Pulmonary artery endothelial cell (primary cell): ENCODE results near the gene PARP15. TPM values are rescaled to one million over a fixed set of nuclear protein-coding genes. Genes with fewer than 3 reads are reported as not detected.

ENCODE experiments used
- DNase-seq: peaks from one replicate; pipeline ENCODE4 v3.0.0-alpha.2; 2011; ENCODE audit warnings: low read depth, low spot score
- total RNA-seq: library from RNA; depleted of rRNA; stranded (reverse); fragments of >200 nt; gene quantifications from 2 replicates; pipeline ENCODE4 v1.2.3, GENCODE V29; 2014

The PARP15 gene
- total RNA-seq, 1 donor from 2014 or later: 0.07 TPM

DNA sequence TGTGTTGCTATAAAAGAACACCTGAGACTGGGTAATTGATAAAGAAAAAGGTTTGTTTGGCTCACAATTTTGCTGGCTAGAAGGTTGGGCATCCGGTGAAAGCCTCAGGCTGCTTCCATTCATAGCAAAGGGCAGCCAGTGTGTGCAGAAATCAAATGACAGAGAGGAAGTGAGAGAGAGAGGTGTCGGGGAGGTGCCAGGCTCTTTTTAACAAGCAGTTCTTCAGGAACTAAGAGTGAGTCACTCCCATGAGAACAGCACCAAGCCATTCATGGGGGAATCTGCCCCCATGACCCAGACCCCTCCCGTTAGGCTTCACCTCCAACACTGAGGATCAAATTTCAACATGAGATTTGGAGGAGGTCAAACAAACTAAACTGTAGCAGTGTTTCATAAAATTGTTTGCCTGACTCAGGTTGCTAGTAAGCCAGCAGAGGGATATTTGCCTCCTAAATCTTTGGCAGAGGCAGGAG lies 4.5 kb upstream of the PARP15 start:
- DNase-seq: peak; percentile 7

DNA sequence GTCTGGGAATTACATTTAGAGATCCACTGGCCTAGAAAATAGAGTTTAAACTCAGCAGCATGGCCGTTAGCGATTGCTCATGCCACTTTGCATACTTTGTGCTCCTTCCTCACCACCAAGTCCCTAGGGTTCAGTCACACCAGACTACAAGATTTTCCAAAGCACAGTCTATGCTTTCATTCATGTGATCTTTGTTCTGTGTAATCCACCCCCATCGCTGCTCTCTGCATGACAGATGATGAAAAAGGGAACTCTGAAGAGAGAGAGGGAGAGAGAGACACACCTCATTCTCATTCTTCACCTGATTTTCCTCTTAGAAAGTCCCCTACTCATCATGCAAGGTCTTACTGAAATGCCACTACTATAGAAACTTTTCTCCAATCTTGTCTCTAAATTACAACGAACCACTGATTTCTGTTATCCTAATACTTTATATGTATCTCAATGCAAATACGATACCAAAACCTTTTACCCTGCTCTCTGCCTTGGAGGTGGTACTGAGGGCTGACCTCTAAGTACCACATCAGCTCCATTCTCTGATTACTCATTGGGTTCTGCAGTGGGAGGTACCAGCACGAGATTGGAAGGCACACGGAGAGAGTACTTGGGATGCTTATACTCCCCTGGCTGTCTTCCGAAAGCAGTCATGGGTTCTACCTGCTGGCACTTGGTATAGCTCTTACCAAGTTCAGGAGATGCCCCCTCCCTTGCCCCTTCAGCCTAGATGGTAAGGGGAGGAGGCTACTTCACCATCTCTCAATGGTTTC lies 1.1 kb upstream of the PARP15 start:
- no peak for DNase-seq

DNA sequence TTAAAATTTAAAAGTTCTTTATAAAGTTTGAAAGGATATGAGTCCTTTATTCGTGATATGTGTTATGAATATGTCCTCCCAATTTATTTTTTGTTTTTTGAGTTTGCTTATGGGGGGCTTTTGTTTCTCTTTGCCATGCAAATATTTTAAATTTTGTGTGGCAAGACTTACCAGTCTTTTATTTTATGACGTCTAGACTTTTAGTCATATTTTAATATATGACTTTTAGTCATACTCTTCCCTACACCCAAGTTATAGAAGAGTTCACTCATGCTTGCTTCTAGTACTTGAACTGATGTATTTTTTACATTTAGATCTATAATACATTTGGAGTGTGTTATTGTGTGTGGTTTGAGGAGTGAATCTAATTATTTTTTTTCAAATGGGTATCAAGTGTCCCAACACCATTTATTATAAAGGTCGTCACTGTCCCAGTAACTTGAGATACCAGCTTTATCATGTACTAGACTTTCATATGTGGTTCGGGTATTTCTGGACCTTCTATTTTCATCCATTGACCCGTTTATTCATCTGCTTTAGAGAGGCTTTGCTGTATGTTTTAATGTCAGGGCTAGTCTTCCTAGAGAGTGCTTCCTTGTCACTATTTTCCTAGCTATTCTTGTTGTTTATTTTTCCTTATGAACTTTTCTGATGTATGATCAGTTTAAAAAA lies 755 bp downstream of the PARP15 start:
- DNase-seq: no peak

DNA sequence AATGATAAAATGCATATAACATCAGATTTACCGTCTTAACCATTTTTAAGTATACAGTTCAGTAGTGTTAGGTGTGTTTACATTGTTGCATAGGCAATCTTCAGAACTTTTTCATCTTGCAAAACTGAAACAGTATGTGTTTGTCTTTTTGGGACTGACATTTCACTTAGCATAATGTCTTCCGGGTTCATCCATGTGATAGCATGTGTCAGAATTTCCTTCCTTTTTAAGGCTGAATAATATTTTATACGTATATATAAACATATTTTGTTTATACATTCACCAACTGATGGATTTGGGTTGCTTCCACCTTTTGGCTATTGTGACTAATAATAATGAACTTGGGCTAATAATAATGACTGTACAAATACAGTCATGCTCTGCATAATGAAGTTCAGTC lies 3.0 kb downstream of the PARP15 start:
- no peak for DNase-seq

DNA sequence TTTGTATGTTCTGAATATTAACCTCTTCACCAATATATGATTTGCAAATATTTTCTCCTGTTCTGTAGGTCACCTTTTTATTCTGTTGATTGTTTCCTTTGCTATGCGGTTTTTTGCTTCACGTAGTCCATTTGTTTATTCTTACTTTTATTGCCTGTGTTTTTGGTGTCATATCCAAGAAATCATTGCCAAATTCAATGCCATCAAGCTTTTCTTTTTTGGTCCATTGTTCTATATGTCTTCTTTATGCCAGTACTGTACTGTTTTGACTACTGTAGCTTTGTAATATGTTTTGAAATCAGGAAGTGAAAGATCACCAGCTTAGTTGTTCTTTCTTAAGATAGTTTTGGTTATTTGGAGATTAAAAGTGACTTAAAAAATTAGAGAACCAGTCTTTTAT lies 4.2 kb downstream of the PARP15 start:
- DNase-seq: no peak

DNA sequence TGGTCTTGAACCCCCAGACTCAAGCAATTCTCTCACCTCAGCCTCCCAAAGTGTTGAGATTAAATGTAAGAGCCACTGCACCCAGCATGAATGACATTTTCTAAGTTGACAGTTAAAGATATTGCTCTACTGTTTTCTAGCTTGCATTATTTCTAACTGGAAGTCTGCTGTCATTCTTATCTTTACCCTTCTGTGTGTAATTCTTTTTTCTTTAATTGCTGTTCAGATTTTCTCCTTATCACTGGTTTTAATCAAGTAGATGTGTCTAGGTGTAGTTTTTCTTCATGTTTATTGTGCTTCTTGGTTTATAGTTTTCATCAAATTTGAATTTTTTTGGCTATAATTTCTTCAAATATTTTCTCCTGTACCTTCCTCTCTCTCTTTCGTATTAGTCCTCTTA lies 4.9 kb downstream of the PARP15 start:
- DNase-seq: no peak

DNA sequence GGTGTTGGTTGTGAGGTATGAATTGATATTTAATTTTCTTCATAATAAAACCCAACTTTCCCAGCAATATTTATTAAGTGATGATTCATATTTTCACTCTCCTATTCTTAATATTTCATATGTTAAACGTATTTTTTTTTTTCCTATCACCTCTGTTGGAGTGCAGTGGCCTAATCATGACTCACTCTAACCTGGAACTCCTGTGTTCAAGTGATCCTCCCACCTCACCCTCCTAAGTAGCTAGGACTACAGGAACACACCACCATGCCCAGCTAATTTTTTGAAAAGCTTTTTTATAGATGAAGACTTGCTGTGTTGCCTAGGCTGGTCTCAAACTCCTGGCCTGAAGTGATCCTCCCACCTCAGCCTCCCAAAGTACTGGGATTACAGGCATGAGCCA lies 8.6 kb downstream of the PARP15 start:
- DNase-seq: no peak

DNA sequence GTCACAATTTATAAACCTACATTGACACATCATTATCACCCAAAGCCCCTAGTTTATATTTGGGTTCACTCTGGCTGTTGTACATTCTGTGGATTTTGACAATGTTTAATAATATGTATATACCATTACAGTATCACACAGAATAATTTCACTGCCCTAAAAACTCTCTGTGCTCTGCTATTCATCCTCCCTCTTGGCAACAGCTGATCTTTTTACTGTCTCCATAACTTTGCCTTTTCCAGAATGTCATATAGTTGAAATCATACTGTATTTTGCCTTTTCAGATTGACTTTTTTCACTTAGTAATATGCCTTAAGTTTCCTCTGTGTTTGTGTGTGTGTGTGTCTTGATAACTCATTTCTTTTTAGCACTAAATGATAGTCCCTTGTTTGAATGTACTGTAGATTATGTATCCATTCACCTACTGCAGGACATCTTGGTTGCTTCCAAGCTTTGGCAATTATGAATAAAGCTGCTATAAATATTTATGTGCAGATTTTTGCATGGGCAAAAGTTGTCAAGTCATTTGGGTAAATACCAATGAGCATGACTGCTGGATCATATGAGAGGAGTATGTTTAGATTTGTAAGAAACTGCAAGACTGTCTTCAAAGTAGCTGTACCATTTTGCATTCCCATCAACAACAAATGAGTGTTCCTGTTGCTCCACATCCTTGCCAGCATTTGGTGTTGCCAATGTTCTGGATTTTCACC lies 9.5 kb downstream of the PARP15 start:
- DNase-seq: no peak

DNA sequence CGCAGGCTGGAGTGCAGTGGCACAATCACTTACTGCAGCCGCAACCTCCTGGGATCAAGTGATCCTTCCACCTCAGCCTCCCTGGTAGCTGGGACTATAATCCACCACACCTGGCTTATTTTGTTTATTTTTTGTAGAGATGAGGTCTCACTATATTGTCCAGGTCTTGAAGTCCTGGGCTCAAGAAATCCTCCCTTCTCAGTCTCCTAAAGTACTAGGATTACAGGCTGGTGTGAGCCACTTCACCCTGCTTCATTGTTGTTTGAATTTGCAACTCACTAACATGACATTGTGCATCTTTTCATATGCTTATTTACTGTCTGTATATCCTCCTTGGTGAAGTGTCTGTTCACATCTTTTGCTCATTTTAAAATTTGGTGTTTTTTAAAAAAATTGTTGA lies 10.1 kb downstream of the PARP15 start:
- DNase-seq: no peak

DNA sequence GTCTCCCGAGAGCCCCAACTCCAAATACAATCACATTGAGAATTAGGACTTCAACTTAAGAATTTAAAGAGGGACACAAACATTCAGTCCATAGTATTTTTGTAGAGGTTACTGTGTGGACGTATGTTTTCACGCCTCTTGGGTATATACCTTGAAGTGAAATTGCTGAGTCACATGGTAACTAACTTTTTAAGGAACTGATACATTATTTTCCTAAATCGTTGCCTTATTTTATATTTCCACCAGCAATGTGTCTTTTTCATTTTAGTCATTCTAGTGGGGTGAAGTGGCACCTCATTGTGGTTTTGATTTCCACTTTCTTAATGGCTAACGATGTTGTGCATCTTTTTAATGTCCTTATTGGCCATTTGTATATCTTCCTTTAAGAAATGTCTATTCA lies 11.8 kb downstream of the PARP15 start:
- no peak for DNase-seq

DNA sequence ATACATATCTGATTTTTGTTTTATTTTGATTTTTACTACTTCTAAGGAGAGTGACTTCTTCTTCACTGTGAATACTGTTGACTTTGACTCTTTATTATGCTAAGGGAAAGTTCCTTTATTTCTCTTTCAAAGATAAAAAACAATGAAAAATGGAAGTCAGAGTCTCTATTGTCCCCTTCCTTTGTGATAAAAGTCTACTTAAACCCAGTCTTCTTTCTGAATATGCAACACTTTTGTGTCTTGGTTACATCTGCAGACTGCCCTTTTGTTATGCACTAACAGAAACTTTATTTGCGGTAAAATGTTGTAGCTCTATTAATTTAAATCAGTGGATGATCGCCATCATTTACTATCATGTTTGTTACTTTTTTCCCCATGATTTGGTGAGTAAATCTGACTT lies 13.2 kb downstream of the PARP15 start:
- DNase-seq: no peak

DNA sequence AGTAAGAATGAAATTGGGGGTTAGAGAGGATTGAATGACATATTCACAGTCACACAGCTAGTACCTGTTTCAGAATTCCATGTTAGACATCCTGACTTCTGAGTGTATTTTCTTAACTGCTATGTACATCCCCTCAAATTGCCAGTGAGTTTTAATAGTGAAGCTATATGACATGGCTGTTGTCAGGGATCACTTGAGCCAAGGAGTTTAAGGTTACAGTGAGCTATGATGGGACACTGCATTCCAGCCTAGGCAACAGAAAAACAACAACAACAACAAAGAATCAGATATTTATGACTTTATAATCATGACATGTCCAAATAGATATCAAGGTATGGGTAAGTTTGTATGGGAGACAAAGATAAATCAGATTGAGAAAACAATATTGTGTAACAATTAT lies 16.6 kb downstream of the PARP15 start:
- no peak for DNase-seq

DNA sequence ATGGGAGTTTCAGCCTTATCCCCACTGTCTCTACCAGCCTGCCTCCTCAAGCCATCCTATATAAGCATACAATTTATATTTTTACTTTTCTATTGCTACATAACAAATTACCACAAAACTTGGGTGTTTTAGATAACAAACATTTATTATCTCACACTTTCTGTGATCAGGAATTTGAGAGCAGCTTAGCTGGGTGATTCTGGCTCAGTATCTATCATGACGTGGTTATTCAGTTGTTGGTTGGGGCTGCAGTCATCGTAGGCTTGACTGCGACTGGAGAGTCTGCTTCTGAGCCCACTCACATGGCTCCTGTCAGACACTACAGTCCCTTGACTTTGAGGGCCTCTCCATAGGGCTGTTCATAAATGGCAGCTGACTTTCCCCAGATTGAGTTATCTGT lies 20.7 kb downstream of the PARP15 start:
- no peak for DNase-seq

DNA sequence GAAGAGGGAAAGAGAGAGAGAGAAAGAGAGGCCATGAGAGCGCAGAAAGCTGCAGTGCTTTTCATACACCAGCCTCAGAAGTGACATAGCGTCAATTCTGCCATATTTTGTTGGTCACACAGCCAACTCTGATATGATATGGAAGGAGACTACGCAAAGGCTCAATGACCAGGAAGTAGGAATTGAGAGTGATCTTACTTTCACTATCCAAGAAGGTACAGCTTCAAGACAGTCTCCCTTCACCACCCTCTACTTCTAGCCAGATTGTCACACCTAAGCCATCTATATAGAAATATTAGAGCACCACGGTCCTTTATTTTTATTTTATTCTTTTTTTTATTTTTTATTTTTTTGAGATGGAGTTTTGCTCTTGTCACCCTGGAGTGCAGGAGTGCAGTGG lies 21.1 kb downstream of the PARP15 start:
- no peak for DNase-seq

DNA sequence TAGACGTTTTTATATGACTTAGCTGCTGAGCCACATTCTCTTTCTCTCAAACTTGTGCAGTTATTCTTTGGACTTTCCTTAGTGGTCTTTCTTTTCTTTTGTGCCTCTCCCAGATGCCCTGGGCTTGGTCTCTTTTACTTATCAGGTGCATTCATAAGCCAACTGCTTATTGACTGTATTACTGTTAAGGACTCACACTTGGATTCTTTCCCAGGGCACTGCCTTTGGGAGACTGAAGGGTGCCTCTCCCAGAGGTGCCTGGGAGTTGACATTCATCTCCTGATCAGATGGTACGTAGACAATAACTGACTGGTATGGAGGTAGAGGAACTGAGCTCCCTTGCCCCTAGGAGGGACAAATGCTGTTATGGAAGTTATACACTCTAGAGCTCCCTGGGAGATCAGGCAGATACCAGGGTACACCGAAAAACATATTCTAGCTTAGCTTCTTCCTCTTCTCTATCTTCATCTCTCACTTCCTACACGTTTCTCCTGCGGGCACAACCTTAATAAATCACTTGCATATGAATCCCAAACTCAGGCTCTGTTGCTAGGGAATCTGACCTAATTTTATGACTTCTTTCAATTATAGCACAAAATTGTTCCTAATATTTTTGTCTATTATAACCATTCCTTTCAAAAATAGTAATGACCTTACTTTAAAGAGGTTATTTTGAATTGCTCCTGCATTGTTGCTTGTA lies 24.7 kb downstream of the PARP15 start:
- no peak for DNase-seq

DNA sequence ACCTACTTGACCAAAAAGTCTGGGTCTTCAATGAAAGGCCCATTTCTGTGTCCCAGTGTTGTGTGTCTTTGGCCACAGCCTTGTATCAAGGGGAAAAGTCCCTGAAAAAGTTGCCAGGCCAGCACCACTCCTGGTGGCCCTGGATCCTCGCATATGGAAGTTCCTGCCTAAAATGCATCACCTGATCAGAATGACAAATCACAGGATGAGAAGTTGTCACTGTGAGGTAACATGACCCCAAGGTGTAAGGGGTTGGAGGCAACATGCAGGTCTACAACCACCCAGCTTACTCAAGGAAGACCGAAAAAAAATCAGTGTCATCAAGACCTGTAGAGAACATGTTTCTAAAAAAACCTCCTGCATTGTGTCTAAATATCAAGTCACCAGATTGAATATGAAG lies 25.6 kb downstream of the PARP15 start:
- no peak for DNase-seq

DNA sequence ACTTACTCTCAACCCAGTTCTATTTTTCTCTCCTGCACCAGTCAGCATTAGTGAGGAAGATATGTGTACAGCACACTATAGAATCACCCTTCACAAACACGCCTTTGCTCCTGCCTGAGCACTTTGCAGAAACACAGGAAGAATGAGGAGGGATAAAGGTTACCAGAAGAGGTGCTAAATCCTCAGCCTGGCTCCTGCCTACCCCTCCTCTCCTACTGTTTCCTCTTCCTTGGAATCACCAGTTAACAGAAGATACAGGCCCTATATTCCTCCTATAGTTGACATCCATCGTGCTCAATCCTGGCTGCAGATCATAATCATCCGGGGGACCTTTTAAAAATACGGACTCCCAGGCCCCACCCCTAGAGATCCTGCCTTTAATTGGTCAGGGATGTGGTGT lies 28.9 kb downstream of the PARP15 start:
- DNase-seq: no peak

DNA sequence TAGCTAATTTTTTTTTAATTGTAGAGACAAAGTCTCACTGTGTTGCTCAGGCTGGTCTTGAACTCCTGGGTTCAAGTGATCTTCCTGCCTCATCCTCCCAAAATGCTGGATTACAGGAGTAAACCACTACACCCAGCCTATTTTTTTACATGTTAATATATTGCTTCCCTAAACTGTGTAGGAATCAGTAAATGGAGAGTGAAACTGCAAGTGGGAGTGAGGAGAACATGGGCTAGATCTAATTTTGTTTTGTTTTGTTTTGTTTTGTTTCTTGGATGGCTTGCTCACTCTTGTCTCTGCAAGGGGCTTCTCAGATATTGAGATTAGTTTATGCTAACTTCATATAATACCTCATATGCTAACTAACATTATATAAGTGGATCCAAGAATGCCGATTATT lies 31.5 kb downstream of the PARP15 start:
- no peak for DNase-seq

DNA sequence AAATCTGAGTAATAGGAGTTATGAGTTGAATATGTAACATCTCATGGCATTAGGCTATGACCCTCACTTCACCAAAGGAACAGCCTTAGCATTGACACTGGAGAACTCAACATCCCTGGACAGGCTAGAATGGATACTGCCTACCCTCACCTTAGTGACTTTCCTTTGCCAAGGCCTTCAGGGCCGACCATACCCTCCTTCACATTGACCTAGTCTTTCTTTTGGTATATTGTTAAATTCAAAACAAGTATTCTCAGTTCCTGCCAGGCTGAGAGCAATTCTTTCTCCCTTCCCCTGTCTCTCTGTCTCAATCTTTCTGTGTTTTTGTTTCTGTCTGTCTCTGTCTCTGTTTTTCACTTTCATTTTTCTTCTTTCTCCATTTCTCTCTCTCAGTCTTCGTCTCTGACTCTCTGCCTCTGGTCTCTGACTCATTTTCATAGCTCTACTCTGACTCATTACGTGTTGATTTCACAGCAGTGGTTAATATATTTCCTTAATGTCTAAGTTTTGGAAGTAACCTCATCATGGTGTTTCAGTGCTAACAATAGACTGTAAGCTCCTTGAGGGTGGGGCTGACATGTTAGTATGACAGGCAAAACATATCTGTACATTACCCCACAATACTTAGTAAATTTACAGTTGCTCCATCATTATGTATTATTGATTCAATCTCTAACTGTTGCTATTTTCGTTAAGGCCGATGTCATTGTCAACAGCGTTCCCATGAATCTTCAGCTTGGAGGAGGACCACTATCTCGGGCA lies 32.5 kb downstream of the PARP15 start:
- DNase-seq: no peak

DNA sequence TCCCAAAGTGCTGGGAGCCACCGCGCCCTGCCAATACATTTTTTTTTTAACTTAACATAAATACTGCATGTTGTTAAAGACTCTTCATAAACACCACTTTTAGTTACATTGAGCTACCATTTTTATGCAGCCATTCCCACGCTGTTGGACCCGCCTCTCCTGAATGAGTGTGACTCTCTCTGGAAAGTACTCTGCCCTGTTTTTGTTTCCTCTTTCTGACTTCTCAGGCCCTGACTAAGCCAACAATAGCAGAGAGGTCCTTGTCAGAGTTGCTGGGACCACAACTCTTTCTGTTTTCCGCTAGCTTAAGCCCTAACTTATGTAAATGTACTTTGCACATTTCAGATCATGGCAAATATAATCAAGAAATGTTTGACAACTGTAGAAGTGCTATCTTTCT lies 35.2 kb downstream of the PARP15 start:
- DNase-seq: no peak

DNA sequence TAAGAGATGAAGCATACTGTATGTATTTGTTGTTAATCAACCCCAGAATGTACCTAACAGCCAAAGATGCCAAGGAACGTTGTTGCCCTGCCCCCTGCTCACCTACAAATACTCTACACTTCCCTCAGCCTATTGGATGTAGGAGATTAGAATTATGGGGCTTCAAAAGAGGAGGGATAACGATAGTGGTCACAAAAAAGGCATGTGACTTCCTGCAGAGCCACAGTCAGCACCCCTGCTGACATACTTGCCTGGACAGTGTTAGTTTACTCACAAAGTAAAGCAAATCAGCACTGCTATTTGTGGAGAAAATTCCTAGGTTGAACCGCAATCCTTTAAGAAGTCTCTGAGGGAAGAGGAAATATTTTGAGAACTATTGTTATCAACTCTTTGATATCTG lies 37.9 kb downstream of the PARP15 start:
- DNase-seq: no peak
